ENCODE results near the gene CGGBP1.

CGGBP1 gene

GRCh38 chr3:88013592-88013991 lies 45.2 kb downstream of the CGGBP1 start:
- Histone ChIP-seq H3K9ac (ENCODE audit: low read depth, low read length, poor library complexity) (no peak overlapping the region), H3K27me3 (ENCODE audit: control insufficient read depth in 3 of 3, insufficient read depth in 3 of 3, low read depth in 1 of 3, low read length in 3 of 3) (no peaks in the 10 kb centered on the region), H3K9me3 (replicated peaks in 1 of 2; ENCODE audit: control insufficient read depth in 2 of 2, insufficient read depth in 1 of 2, low read depth in 1 of 2, low read length in 2 of 2) (peaks cover 0 to 2% of the 10 kb centered on the region in 2 donors), H2BK120ac (ENCODE audit: low read depth, low read length) (no peak overlapping the region), H3K4ac (ENCODE audit: low read length) (no peak overlapping the region), H3K4me3 (ENCODE audit: low read length in 2 of 2) (no peak overlapping the region), H2BK15ac (ENCODE audit: low read length) (no peak overlapping the region), H4K8ac (ENCODE audit: low read depth, low read length) (no peak overlapping the region), H3K4me2 (ENCODE audit: insufficient read depth, low read length, poor library complexity, severe bottlenecking) (no peak overlapping the region), H2BK12ac (ENCODE audit: low read length) (no peak overlapping the region), H3K14ac (ENCODE audit: low read length) (no peak overlapping the region), H2BK5ac (ENCODE audit: low read length) (no peak overlapping the region), H3K23ac (ENCODE audit: low read depth, low read length, poor library complexity) (no peak overlapping the region), H3K36me3 (replicated peaks in 1 of 2; ENCODE audit: control insufficient read depth in 2 of 2, insufficient read depth in 2 of 2, low read length in 2 of 2) (no peaks in the 10 kb centered on the region), H3K27ac (replicated peaks; ENCODE audit: low read length) (no peak overlapping the region), H3K18ac (ENCODE audit: low read length) (no peak overlapping the region), H2AK5ac (ENCODE audit: low read depth, low read length) (no peak overlapping the region), H3K79me1 (ENCODE audit: low read depth, low read length) (no peaks in the 10 kb centered on the region), H4K91ac (ENCODE audit: low read depth, low read length, poor library complexity) (no peak overlapping the region), H3K4me1 (ENCODE audit: control insufficient read depth in 2 of 2, insufficient read depth in 1 of 2, low read depth in 1 of 2, low read length in 2 of 2) (no peaks in the 10 kb centered on the region), H2AFZ (ENCODE audit: low read length) (no peak overlapping the region)
- no peak for DNase-seq (ENCODE audit: low spot score)
- no CpG with 5 or more reads among the region's 2 CpGs for WGBS, 2 donors (ENCODE audit: extremely low coverage in 2 of 2, insufficient read length in 2 of 2, insufficient replicate concordance in 1 of 2)

GRCh38 chr3:88010810-88011209 lies 48.0 kb downstream of the CGGBP1 start:
- peaks cover 0 to 2% of the 10 kb centered on the region in 2 donors for H3K9me3 ChIP-seq (replicated peaks in 1 of 2; ENCODE audit: control insufficient read depth in 2 of 2, insufficient read depth in 1 of 2, low read depth in 1 of 2, low read length in 2 of 2)
- no peak overlapping the region for H4K91ac ChIP-seq (ENCODE audit: low read depth, low read length, poor library complexity)

GRCh38 chr3:88009066-88009465 lies 49.7 kb downstream of the CGGBP1 start:
- H3K4ac ChIP-seq (ENCODE audit: low read length) = no peak overlapping the region
- H2AFZ ChIP-seq (ENCODE audit: low read length) = no peak overlapping the region
- H3K36me3 ChIP-seq (replicated peaks in 1 of 2; ENCODE audit: control insufficient read depth in 2 of 2, insufficient read depth in 2 of 2, low read length in 2 of 2) = no peaks in the 10 kb centered on the region
- no peak overlapping the region for H2AK5ac ChIP-seq (ENCODE audit: low read depth, low read length)
- H3K27me3 ChIP-seq (ENCODE audit: control insufficient read depth in 3 of 3, insufficient read depth in 3 of 3, low read depth in 1 of 3, low read length in 3 of 3) = no peaks in the 10 kb centered on the region
- H3K79me1 ChIP-seq (ENCODE audit: low read depth, low read length) = no peaks in the 10 kb centered on the region
- H2BK15ac ChIP-seq (ENCODE audit: low read length) = no peak overlapping the region
- H3K4me3 ChIP-seq (ENCODE audit: low read length in 2 of 2) = no peak overlapping the region
- no peak overlapping the region for H4K91ac ChIP-seq (ENCODE audit: low read depth, low read length, poor library complexity)
- no peak overlapping the region for H3K14ac ChIP-seq (ENCODE audit: low read length)
- H2BK5ac ChIP-seq (ENCODE audit: low read length) = no peak overlapping the region
- no peak for DNase-seq (ENCODE audit: low spot score)
- no peak overlapping the region for H3K4me2 ChIP-seq (ENCODE audit: insufficient read depth, low read length, poor library complexity, severe bottlenecking)
- no peak overlapping the region for H2BK120ac ChIP-seq (ENCODE audit: low read depth, low read length)
- no CpG with 5 or more reads among the region's 2 CpGs for WGBS, 2 donors (ENCODE audit: extremely low coverage in 2 of 2, insufficient read length in 2 of 2, insufficient replicate concordance in 1 of 2)
- no peak overlapping the region for H3K23ac ChIP-seq (ENCODE audit: low read depth, low read length, poor library complexity)
- H3K18ac ChIP-seq (ENCODE audit: low read length) = no peak overlapping the region
- peaks cover 0 to 2% of the 10 kb centered on the region in 2 donors for H3K9me3 ChIP-seq (replicated peaks in 1 of 2; ENCODE audit: control insufficient read depth in 2 of 2, insufficient read depth in 1 of 2, low read depth in 1 of 2, low read length in 2 of 2)
- no peak overlapping the region for H3K9ac ChIP-seq (ENCODE audit: low read depth, low read length, poor library complexity)
- no peak overlapping the region for H3K27ac ChIP-seq (replicated peaks; ENCODE audit: low read length)
- no peak overlapping the region for H2BK12ac ChIP-seq (ENCODE audit: low read length)
- H4K8ac ChIP-seq (ENCODE audit: low read depth, low read length) = no peak overlapping the region
- no peaks in the 10 kb centered on the region for H3K4me1 ChIP-seq (ENCODE audit: control insufficient read depth in 2 of 2, insufficient read depth in 1 of 2, low read depth in 1 of 2, low read length in 2 of 2)

More at GRCh38 chr3:88010810-88011209, 48.0 kb downstream of the CGGBP1 start:
- Histone ChIP-seq H3K4ac (ENCODE audit: low read length) (no peak overlapping the region), H2BK15ac (ENCODE audit: low read length) (no peak overlapping the region), H3K23ac (ENCODE audit: low read depth, low read length, poor library complexity) (no peak overlapping the region), H4K8ac (ENCODE audit: low read depth, low read length) (no peak overlapping the region), H2BK120ac (ENCODE audit: low read depth, low read length) (no peak overlapping the region), H2AFZ (ENCODE audit: low read length) (no peak overlapping the region), H3K4me1 (ENCODE audit: control insufficient read depth in 2 of 2, insufficient read depth in 1 of 2, low read depth in 1 of 2, low read length in 2 of 2) (no peaks in the 10 kb centered on the region), H3K4me2 (ENCODE audit: insufficient read depth, low read length, poor library complexity, severe bottlenecking) (no peak overlapping the region), H3K36me3 (replicated peaks in 1 of 2; ENCODE audit: control insufficient read depth in 2 of 2, insufficient read depth in 2 of 2, low read length in 2 of 2) (no peaks in the 10 kb centered on the region), H2AK5ac (ENCODE audit: low read depth, low read length) (no peak overlapping the region), H2BK12ac (ENCODE audit: low read length) (no peak overlapping the region), H3K14ac (ENCODE audit: low read length) (no peak overlapping the region), H3K79me1 (ENCODE audit: low read depth, low read length) (no peaks in the 10 kb centered on the region), H3K4me3 (ENCODE audit: low read length in 2 of 2) (no peak overlapping the region), H3K9ac (ENCODE audit: low read depth, low read length, poor library complexity) (no peak overlapping the region), H3K18ac (ENCODE audit: low read length) (no peak overlapping the region), H2BK5ac (ENCODE audit: low read length) (no peak overlapping the region), H3K27me3 (ENCODE audit: control insufficient read depth in 3 of 3, insufficient read depth in 3 of 3, low read depth in 1 of 3, low read length in 3 of 3) (no peaks in the 10 kb centered on the region), H3K27ac (replicated peaks; ENCODE audit: low read length) (no peak overlapping the region)
- DNase-seq (ENCODE audit: low spot score) = no peak
- no CpG with 5 or more reads among the region's 5 CpGs for WGBS, 2 donors (ENCODE audit: extremely low coverage in 2 of 2, insufficient read length in 2 of 2, insufficient replicate concordance in 1 of 2)

GRCh38 chr3:88005066-88005465 lies 53.7 kb downstream of the CGGBP1 start:
- no peaks in the 10 kb centered on the region for H3K9me3 ChIP-seq (replicated peaks in 1 of 2; ENCODE audit: control insufficient read depth in 2 of 2, insufficient read depth in 1 of 2, low read depth in 1 of 2, low read length in 2 of 2)
- no peak overlapping the region for H4K8ac ChIP-seq (ENCODE audit: low read depth, low read length)
- no peak overlapping the region for H3K9ac ChIP-seq (ENCODE audit: low read depth, low read length, poor library complexity)
- H2BK15ac ChIP-seq (ENCODE audit: low read length) = no peak overlapping the region
- WGBS, 2 donors (ENCODE audit: extremely low coverage in 2 of 2, insufficient read length in 2 of 2, insufficient replicate concordance in 1 of 2) = no CpG with 5 or more reads among the region's 2 CpGs
- H3K79me1 ChIP-seq (ENCODE audit: low read depth, low read length) = no peaks in the 10 kb centered on the region
- H3K4ac ChIP-seq (ENCODE audit: low read length) = no peak overlapping the region
- H3K4me3 ChIP-seq (ENCODE audit: low read length in 2 of 2) = no peak overlapping the region
- no peak overlapping the region for H2BK5ac ChIP-seq (ENCODE audit: low read length)
- no peak overlapping the region for H2BK12ac ChIP-seq (ENCODE audit: low read length)
- no peak overlapping the region for H3K27ac ChIP-seq (replicated peaks; ENCODE audit: low read length)
- no peak overlapping the region for H3K14ac ChIP-seq (ENCODE audit: low read length)
- no peak overlapping the region for H2AK5ac ChIP-seq (ENCODE audit: low read depth, low read length)
- no peak for DNase-seq (ENCODE audit: low spot score)
- H2AFZ ChIP-seq (ENCODE audit: low read length) = no peak overlapping the region
- H3K4me2 ChIP-seq (ENCODE audit: insufficient read depth, low read length, poor library complexity, severe bottlenecking) = no peak overlapping the region
- H3K18ac ChIP-seq (ENCODE audit: low read length) = no peak overlapping the region
- H3K36me3 ChIP-seq (replicated peaks in 1 of 2; ENCODE audit: control insufficient read depth in 2 of 2, insufficient read depth in 2 of 2, low read length in 2 of 2) = no peaks in the 10 kb centered on the region
- H3K4me1 ChIP-seq (ENCODE audit: control insufficient read depth in 2 of 2, insufficient read depth in 1 of 2, low read depth in 1 of 2, low read length in 2 of 2) = no peaks in the 10 kb centered on the region
- H3K27me3 ChIP-seq (ENCODE audit: control insufficient read depth in 3 of 3, insufficient read depth in 3 of 3, low read depth in 1 of 3, low read length in 3 of 3) = no peaks in the 10 kb centered on the region
- H4K91ac ChIP-seq (ENCODE audit: low read depth, low read length, poor library complexity) = no peak overlapping the region
- H2BK120ac ChIP-seq (ENCODE audit: low read depth, low read length) = no peak overlapping the region
- no peak overlapping the region for H3K23ac ChIP-seq (ENCODE audit: low read depth, low read length, poor library complexity)
